Epidermal melanocyte (primary cell): ENCODE data around the gene GGT6.

Experiments
- DNase-seq: peaks from one replicate; pipeline ENCODE4 v3.0.0; 2011; ENCODE audit warnings: low spot score; ENCODE audit not compliant: insufficient read length

The GGT6 gene

GRCh38 chr17:4574448-4575045 lies 14.2 kb upstream of the GGT6 start:
- DNase-seq = no peak

- DNase-seq = no peak
Observed at GRCh38 chr17:4573669-4574068, 13.3 kb upstream of the GGT6 start.

GRCh38 chr17:4573115-4573514 lies 12.7 kb upstream of the GGT6 start:
- DNase-seq = no peak

DNA sequence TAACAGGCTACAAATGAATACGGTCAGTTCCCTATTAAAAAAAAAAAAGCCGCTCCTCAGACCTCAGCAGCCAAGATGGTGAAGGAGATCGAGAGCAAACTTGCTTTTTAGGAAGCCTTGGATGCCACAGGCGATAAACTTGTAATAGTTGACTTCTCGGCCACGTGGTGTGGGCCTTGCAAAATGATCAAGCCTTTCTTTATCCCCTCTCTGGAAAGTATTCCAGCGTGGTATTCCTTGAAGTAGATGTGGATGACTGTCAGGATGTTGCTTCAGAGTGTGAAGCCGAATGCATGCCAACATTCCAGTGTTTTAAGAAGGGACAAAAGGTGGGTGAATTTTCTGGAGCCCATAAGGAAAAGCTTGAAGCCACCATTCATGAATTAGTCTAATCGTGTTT lies 11.8 kb upstream of the GGT6 start:
- DNase-seq = no peak

GRCh38 chr17:4569591-4569990 lies 9.2 kb upstream of the GGT6 start:
- DNase-seq = no peak

- DNase-seq = peak; percentile 85
Observed at GRCh38 chr17:4566785-4567184, 6.4 kb upstream of the GGT6 start.

DNA sequence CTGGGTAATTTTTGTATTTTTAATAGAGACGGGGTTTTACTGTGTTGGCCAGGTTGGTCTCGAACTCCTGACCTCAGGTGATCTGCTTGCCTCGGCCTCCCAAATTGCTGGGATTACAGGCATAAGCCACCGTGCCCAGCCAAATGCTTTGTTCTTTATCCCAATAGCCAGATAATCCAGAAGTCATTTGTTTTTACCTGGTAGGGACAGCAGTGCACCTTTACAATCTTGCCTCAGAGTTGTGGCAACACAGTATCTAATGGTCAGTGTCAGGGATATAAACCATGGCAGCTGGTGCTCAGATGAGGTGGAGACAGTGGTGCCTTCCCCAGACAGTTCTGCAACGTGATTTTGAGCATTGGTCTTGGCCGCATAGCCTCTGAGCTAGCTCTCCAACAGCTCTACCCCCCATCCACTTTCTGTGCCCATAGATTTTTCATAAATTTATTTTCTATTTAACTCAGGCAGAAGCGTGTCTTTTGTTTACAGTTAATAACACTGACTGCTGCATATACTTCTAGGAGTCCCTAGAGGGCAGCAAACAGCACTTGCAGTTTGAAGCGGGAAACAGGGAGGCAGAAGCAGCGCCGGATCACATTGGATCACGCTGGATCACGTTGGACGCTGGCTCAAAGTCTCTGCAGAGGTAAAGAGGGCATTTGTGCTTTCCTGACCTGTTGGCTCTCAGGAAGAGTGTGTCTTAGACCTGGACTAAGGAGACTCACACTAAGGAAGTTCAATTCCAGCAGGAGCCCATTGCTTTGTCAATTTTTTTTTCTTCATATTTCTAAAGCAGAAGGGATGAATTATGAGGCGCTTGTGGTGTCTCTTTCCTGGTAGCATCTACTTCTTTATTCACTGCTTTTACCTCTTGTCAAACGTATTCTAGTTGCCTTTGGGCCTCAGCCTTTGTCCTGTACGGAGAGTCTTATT lies 5.1 kb upstream of the GGT6 start:
- DNase-seq = peak; percentile 82

DNA sequence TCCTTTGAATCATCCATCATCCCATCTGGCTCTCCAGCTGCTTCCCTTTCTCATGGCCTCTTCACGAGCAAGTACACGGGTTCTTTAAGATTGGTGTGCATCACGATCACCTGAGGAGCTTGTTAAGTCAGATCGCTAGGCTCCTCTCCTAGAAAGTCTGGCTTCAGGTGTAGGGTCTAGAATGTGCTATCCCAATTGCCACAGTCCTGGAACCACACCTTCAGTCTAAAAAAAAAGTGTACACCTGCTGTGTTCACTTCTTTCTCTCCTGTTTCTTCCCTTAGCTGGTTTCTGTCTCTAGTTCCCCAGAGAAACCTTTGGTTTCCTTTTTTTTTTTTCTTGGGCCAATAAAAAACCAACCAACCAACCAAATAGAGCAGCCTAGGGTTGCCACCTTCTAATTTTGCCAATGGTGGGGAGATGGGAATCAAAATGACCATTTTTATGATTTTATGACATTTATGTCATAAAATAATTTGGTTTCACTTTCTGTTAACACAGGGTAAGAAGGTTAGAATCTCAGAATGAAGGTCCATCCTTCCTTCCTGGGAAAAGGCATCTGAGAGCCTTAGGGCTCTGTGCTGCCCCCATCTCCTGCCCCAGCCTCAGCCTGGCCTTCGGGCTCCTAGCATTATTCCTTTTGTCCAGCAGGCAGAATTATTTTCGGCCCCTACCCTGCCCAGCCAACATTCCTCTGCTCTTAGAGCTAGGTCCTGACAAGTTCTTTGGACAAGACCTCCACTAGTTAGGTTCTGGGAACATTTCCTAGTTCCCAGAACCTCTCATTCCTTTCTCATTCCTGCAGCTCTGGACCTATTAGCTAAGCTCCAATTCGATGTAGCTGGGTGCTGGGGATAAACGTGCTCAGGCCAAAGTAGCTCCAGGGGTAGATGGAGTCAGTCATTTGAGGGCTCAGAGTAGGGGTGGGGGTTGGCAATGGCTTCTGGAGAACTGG lies 1.9 kb upstream of the GGT6 start:
- DNase-seq = no peak

GRCh38 chr17:4560837-4561256 lies 470 bp upstream of the GGT6 start:
- DNase-seq = no peak

GRCh38 chr17:4559966-4560365 lies 411 bp downstream of the GGT6 start:
- no peak for DNase-seq

GRCh38 chr17:4559139-4559791 lies 1.1 kb downstream of the GGT6 start:
- no peak for DNase-seq

DNA sequence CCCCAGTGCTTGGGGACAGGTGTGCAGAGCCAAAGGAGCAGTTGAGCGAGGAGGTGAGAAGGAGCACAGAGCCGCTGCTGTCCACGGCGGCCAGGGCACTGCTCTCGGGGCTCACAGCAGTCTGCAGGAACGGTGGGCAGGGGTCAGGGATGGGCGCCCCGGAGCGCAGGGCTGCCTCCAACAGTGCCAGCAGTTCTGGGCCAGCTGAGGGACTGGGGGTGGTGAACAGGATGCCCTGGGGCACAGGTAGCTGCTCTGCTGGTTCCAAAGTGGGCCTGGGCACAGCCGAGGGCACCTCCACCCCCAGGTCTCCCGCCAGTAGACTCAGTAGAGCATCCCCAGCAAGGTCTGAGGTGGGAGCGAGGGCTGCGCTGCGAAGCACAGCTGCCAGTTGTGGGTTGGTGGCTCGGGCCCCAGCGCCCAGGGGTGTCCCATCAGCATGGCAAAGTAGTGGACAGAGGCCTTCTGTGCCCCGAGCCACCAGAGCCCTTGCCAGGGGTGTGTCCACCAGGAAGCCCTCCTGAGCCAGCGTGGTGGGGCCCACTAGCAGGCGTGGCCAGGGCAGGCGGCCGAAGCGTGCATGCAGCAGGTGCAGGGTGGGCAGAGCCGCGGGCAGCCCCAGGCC lies 1.9 kb downstream of the GGT6 start:
- no peak for DNase-seq

DNA sequence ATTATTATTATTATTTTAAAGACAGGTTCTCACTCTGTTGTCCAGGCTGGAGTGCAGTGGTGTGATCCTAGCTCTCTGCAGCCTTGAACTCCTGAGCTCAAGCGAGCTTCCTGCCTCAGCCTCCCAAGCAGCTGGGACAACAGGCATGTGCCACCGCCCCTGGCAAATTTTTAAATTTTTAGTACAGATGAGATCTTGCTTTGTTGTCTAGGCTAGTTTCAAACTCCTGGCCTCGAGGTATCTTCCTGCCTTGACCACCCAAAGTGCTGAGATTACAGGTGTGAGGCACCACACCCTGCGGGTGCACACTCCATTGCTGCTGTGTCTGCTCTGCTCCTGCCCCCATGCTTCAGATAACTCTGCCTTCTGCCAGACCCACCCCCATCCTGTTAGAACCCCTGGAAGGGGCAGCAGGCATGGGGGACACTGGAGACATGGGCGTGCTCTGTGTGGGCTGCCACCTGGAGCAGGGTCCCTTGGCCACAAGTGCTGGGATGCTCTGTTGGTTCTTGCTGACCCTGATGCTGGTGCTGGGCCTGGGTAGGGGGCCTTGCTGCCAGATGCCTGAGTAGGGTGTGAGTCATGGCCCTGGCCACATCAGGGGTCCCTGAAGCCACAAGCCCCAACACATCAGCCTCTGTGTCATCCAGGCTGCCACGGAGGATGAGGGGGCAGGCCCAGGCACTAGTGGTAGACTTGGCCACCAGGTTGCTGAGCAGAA lies 2.6 kb downstream of the GGT6 start:
- DNase-seq = no peak

DNA sequence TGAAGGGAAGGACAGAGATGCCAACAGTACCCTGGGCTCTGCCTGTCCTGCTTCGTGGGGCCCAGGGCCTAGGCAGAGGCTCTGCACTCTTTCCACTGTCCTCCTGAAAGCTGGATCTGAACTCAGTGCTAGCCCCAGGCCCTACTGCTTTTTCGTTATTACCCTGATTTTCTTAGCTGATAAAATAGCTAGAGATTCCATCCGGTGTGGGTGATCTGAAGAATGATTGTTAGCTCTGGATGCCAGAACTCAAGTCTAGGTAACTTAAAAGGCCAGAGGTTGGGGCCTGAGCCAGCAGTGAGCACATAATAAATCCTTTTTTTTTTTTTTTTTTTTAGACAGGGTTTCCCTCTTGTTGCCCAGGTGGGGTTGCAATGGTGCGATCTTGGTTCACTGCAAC lies 3.4 kb downstream of the GGT6 start:
- no peak for DNase-seq

- DNase-seq = no peak
Observed at GRCh38 chr17:4555873-4556759, 4.3 kb downstream of the GGT6 start.

GRCh38 chr17:4554997-4555799 lies 5.2 kb downstream of the GGT6 start, which contains the start of gene MYBBP1A:
MYBBP1A (minus strand) TSS chr17:4555384; CDS start chr17:4555324, 60 bp downstream.
- DNase-seq = peak; percentile 100

GRCh38 chr17:4554441-4554996 lies 5.9 kb downstream of the GGT6 start:
- DNase-seq = no peak

DNA sequence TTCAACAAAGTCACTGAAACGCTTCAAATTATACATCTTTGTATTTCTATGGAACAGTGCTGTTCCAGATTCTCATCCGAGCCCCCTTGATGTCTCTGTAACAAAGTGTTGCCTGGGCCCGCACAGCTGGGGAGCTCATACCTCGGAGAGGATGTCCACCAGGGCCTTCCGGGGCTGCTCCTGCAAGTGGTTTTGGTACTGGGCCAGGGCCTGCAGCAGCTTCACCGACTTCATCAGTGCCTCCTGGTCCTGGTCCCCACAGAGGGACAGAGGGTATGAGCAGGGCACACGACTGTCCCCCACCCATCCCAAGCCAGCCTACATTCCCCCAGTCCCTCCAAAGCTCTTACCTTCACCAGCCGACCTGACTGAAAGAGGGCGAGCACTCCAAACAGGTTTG lies 6.7 kb downstream of the GGT6 start:
- no peak for DNase-seq
